ENCODE measurements around the gene SPRYD4. TPM values are rescaled to one million over a fixed set of nuclear protein-coding genes. Genes with fewer than 3 reads are reported as not detected.

Gene SPRYD4
- total RNA-seq, 4 donors from 2014 or later: 2.4 to 3.1 (median 2.8) TPM

GRCh38 chr12:56476143-56476542, 7.8 kb downstream of the SPRYD4 start:
- WGBS, 2 donors: 64 to 65% methylated on average over 6 of the region's 6 CpGs
- no peak for DNase-seq (ENCODE audit: low spot score in 2 of 2)
- Histone ChIP-seq H3K27me3 (no peaks in the 10 kb centered on the region), H3K27ac (no peak overlapping the region), H3K4me3 (no peak overlapping the region), H3K36me3 (peaks cover 0 to 26% (median 0%) of the 10 kb centered on the region in 3 donors), H3K4me1 (peaks cover 0 to under 1% (median 0%) of the 10 kb centered on the region in 4 donors), H3K9me3 (no peaks in the 10 kb centered on the region)
- TF ChIP-seq POLR2A (IDR thresholded peaks at IDR 0.05) (no peak), EP300 (IDR thresholded peaks at IDR 0.05) (no peak), CTCF (IDR thresholded peaks at IDR 0.05) (no peak)

DNA sequence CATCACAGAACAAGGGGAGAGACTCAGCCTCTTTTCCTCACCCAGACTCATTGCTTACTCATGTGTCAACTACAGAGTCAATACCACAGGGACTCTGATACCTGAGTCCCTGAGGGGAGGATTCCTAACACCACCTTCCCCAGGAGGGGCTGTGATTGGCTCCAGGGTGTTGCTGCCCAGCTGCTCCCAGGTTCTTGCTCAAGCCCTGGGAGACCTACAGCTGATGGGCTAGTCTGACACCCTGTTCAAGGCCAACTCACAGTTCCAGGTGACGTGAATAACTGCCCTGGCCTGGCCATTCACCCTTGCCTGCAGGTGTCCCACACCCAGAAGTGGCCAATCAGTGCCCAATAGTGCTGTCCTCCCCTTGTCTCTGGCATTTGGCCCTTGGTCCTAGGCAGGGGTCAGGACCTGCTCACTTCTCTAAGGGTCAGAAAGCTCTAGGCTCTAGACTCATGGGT, 8.6 kb downstream of the SPRYD4 start:
- WGBS, 2 donors: 86% methylated on average over 1 of the region's 1 CpG; no CpG with 5 or more reads in 1 of the 2 donors
- TF ChIP-seq POLR2A (IDR thresholded peaks at IDR 0.05) (no peak), CTCF (IDR thresholded peaks at IDR 0.05) (no peak), EP300 (IDR thresholded peaks at IDR 0.05) (no peak)
- Histone ChIP-seq H3K27ac (no peak overlapping the region), H3K27me3 (no peaks in the 10 kb centered on the region), H3K36me3 (peaks cover 0 to 19% (median 0%) of the 10 kb centered on the region in 3 donors), H3K4me1 (no peaks in the 10 kb centered on the region), H3K9me3 (no peaks in the 10 kb centered on the region), H3K4me3 (no peak overlapping the region)
- no peak for DNase-seq (ENCODE audit: low spot score in 2 of 2)

GRCh38 chr12:56477521-56478225, 9.3 kb downstream of the SPRYD4 start:
- H3K4me3 ChIP-seq: no peak overlapping the region
- H3K27ac ChIP-seq: no peak overlapping the region
- WGBS, 2 donors: 82 to 90% methylated on average over 6 of the region's 6 CpGs
- DNase-seq (ENCODE audit: low spot score in 2 of 2): no peak
- H3K9me3 ChIP-seq: no peaks in the 10 kb centered on the region
- H3K27me3 ChIP-seq: no peaks in the 10 kb centered on the region
- H3K36me3 ChIP-seq: peaks cover 0 to 19% (median 0%) of the 10 kb centered on the region in 3 donors
- no peaks in the 10 kb centered on the region for H3K4me1 ChIP-seq
- no peak for TF ChIP-seq POLR2A (IDR thresholded peaks at IDR 0.05)
- no peak for TF ChIP-seq CTCF (IDR thresholded peaks at IDR 0.05)
- TF ChIP-seq EP300 (IDR thresholded peaks at IDR 0.05): no peak

DNA sequence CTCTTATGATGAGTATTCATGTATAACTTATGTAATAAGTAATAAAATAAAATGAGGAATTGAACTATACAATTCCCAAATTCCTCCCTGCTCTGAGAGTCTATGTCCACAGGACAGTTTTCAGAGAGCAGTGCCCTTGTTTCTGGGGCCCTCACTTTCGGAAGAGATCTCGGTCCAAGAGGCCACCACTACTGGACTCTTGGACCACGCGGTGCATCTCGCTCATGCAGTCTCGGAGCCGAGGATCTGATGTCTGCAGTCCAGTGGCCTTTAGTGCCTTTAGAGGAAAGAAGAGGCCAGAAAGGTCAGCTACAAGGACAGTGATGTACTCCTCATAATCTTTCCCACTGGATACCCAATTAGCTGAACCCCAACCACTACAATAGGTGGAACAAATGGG, 11.2 kb downstream of the SPRYD4 start:
- no peak for TF ChIP-seq POLR2A (IDR thresholded peaks at IDR 0.05)
- TF ChIP-seq EP300 (IDR thresholded peaks at IDR 0.05): no peak
- no peak for TF ChIP-seq CTCF (IDR thresholded peaks at IDR 0.05)
- Histone ChIP-seq H3K36me3 (peaks cover 0 to 3% (median 0%) of the 10 kb centered on the region in 3 donors), H3K4me1 (no peaks in the 10 kb centered on the region), H3K9me3 (no peaks in the 10 kb centered on the region), H3K4me3 (no peak overlapping the region), H3K27ac (no peak overlapping the region), H3K27me3 (no peaks in the 10 kb centered on the region)
- DNase-seq (ENCODE audit: low spot score in 2 of 2): no peak
- 82 to 87% methylated on average over 7 of the region's 7 CpGs for WGBS, 2 donors

GRCh38 chr12:56484566-56484965, 16.2 kb downstream of the SPRYD4 start:
- no peaks in the 10 kb centered on the region for H3K9me3 ChIP-seq
- TF ChIP-seq CTCF (IDR thresholded peaks at IDR 0.05): no peak
- TF ChIP-seq EP300 (IDR thresholded peaks at IDR 0.05): no peak
- no peak for TF ChIP-seq POLR2A (IDR thresholded peaks at IDR 0.05)
- H3K4me1 ChIP-seq: peaks cover 0 to 20% (median 7%) of the 10 kb centered on the region in 4 donors
- no peak overlapping the region for H3K4me3 ChIP-seq
- DNase-seq (ENCODE audit: low spot score in 2 of 2): no peak
- 86 to 92% methylated on average over 1 of the region's 1 CpG for WGBS, 2 donors
- peaks cover 0 to 3% of the 10 kb centered on the region in 2 donors for H3K27me3 ChIP-seq
- H3K27ac ChIP-seq: no peak overlapping the region
- H3K36me3 ChIP-seq: no peaks in the 10 kb centered on the region

Data from tibial nerve (tissue), 4 donors.